Psoas muscle (tissue), 8 donors: ENCODE measurements around the gene CCDC102B. TPM values are rescaled to one million over a fixed set of nuclear protein-coding genes. Genes with fewer than 3 reads are reported as not detected.

ENCODE experiments used
- ATAC-seq, 4 donors: fragments of 200-7000 bp; cut with Tn5 transposase; one replicate each; pipeline ENCODE4 v1.9.1; 2020; ENCODE audit warnings: moderate library complexity in 3 of 4, mild to moderate bottlenecking in 2 of 4
- DNase-seq, 2 donors: peaks; one replicate each; pipeline ENCODE4 v3.0.0-alpha.2; 2020
- H3K27ac ChIP-seq: fragments of 200-600 bp; one replicate; pipeline ENCODE4 v1.8.0; 2022
- H3K27me3 ChIP-seq, 3 donors: fragments of 200-600 bp in 1 of 3; one replicate each; pipeline versions ENCODE4 v1.6.1 to v1.8.0; 2013 to 2022; ENCODE audit warnings: low read length in 2 of 3, mild to moderate bottlenecking in 2 of 3, moderate library complexity in 1 of 3; ENCODE audit not compliant: insufficient read depth in 3 of 3
- H3K36me3 ChIP-seq, 2 donors: fragments of 200-600 bp in 1 of 2; one replicate each; pipeline versions ENCODE4 v1.6.1 to v1.8.0; 2013 to 2022; ENCODE audit warnings: low read depth in 1 of 2, mild to moderate bottlenecking in 1 of 2, moderate library complexity in 1 of 2; ENCODE audit not compliant: insufficient read depth in 1 of 2
- H3K4me1 ChIP-seq: fragments of 200-600 bp; one replicate; pipeline ENCODE4 v1.8.0; 2022
- H3K4me3 ChIP-seq: fragments of 200-600 bp; one replicate; pipeline ENCODE4 v1.8.0; 2022; ENCODE audit warnings: mild to moderate bottlenecking
- H3K9me3 ChIP-seq: fragments of 200-600 bp; one replicate; pipeline ENCODE4 v1.8.0; 2022
- CTCF ChIP-seq: fragments of 200-600 bp; IDR thresholded peaks from one replicate; pipeline ENCODE4 v1.8.0; 2022; ENCODE audit warnings: antibody characterized with exemption
- WGBS, 3 donors: extraction: QIAGEN DNeasy Blood & Tissue Kit; methylation state at CpG; one replicate each; pipeline versions ENCODE4 v1.1.6 to v1.1.7; 2013; 5-methylcytosine and 5-hydroxymethylcytosine counted together
- intact Hi-C, 2 donors: fragments of 100-400 bp; cut with DNase I; formaldehyde crosslinking; loops; one replicate each; pipeline versions ENCODE4 v1.11.0 to v1.14.2; 2022
- polyA plus RNA-seq, 3 donors: library from polyadenylated mRNA; stranded (reverse); fragments of 200-250 nt; gene quantifications; one replicate each; pipeline ENCODE4 v1.2.3, GENCODE V29; 2013
- total RNA-seq, 4 donors: library from RNA; stranded (reverse); fragmentation: NEBNext Ultra II Directional in 2 of 4; extraction: Animal tissue kit (Norgen Biotek cat#: 25700) in 2 of 4; gene quantifications; one replicate each; pipeline versions ENCODE4 v1.2.1 to v1.2.4, GENCODE V29; 2021 to 2023
- donor health status: healthy with polysubstance abuse.
- donor health status: DM: no; HTN: no; CAD: no; lungs with moderate emphysema.
- donor health status: Bipolar disorder and iron deficiency.
- donor health status: healthy.
- donor health status: DM: yes; HTN: yes; CAD: no.
- donor health status: DM: no; HTN: no; CAD: no.
- donor health status: DM: no; HTN: no; CAD: no.
- donor health status: DM: yes; HTN: yes; CAD: no.

Gene CCDC102B
- total and polyA plus RNA-seq, 7 donors = 0.66 to 3.5 (median 1.5) TPM

GRCh38 chr18:68793951-68794350 lies 3.9 kb upstream of the CCDC102B start:
- Histone ChIP-seq H3K4me1 (no peaks in the 10 kb centered on the region), H3K9me3 (no peaks in the 10 kb centered on the region), H3K36me3 (no peaks in the 10 kb centered on the region), H3K27ac (no peak overlapping the region), H3K27me3 (no peaks in the 10 kb centered on the region), H3K4me3 (no peak overlapping the region)
- ATAC-seq (no peak), DNase-seq (no peak)
- no peak for TF ChIP-seq CTCF
- intact Hi-C loops = no loop called here

GRCh38 chr18:68796936-68797690 lies 767 bp upstream of the CCDC102B start:
- no peak for TF ChIP-seq CTCF
- intact Hi-C loops = no loop called here
- Histone ChIP-seq H3K9me3 (no peaks in the 10 kb centered on the region), H3K4me3 (no peak overlapping the region), H3K4me1 (no peaks in the 10 kb centered on the region), H3K36me3 (no peaks in the 10 kb centered on the region), H3K27ac (no peak overlapping the region), H3K27me3 (no peaks in the 10 kb centered on the region)
- ATAC-seq = no peak
- DNase-seq = no peak
- WGBS, 3 donors = 53 to 62% (median 60%) methylated on average over 7 of the region's 7 CpGs

GRCh38 chr18:68800075-68800474 lies 2.2 kb downstream of the CCDC102B start:
- no peak for TF ChIP-seq CTCF
- 45 to 47% (median 45%) methylated on average over 7 of the region's 7 CpGs for WGBS, 3 donors
- no peak for ATAC-seq

GRCh38 chr18:68803356-68803755 lies 5.5 kb downstream of the CCDC102B start:
- Histone ChIP-seq H3K9me3 (no peaks in the 10 kb centered on the region), H3K4me3 (no peak overlapping the region), H3K4me1 (no peaks in the 10 kb centered on the region), H3K27me3 (no peaks in the 10 kb centered on the region), H3K36me3 (no peaks in the 10 kb centered on the region), H3K27ac (no peak overlapping the region)
- 4 to 16% (median 7%) methylated on average over 3 of the region's 3 CpGs for WGBS, 3 donors
- intact Hi-C loops = no loop called here
- peak; percentile 40 to 60 for DNase-seq
- no peak for TF ChIP-seq CTCF
- no peak for ATAC-seq

More at GRCh38 chr18:68800075-68800474, 2.2 kb downstream of the CCDC102B start:
- DNase-seq = no peak
- Histone ChIP-seq H3K27ac (no peak overlapping the region), H3K9me3 (no peaks in the 10 kb centered on the region), H3K36me3 (no peaks in the 10 kb centered on the region), H3K27me3 (no peaks in the 10 kb centered on the region), H3K4me3 (no peak overlapping the region), H3K4me1 (no peaks in the 10 kb centered on the region)
- intact Hi-C loops = no loop called here

- no peak for TF ChIP-seq CTCF
- no peak for ATAC-seq
- 57 to 65% (median 58%) methylated on average over 3 of the region's 3 CpGs for WGBS, 3 donors
- H3K9me3 ChIP-seq = no peaks in the 10 kb centered on the region
- no peaks in the 10 kb centered on the region for H3K27me3 ChIP-seq
- intact Hi-C loops = no loop called here
- no peak overlapping the region for H3K4me3 ChIP-seq
- H3K4me1 ChIP-seq = no peaks in the 10 kb centered on the region
- DNase-seq = no peak
- no peak overlapping the region for H3K27ac ChIP-seq
- H3K36me3 ChIP-seq = no peaks in the 10 kb centered on the region
These were observed 19.7 kb downstream of the CCDC102B start for GRCh38 chr18:68817584-68817983.
